ENCODE measurements around the gene RBM43. TPM values are rescaled to one million over a fixed set of nuclear protein-coding genes. Genes with fewer than 3 reads are reported as not detected.

Gene RBM43
- polyA plus RNA-seq, 1 donor (not counting 4 experiments of a cell fraction or from before 2014, with no cell fraction given) = 2.7 TPM

- Histone ChIP-seq H3K4me3 (ENCODE audit: control insufficient read depth in 2 of 3, extremely low read depth in 1 of 3, insufficient read depth in 2 of 3, low read depth in 1 of 3, low read length in 3 of 3) (no peak overlapping the region), H3K4me2 (ENCODE audit: control insufficient read depth, extremely low read depth, insufficient read depth, low read depth, low read length) (no peak overlapping the region), H3K36me3 (ENCODE audit: control insufficient read depth in 2 of 2, extremely low read depth in 1 of 2, insufficient read depth in 2 of 2, low read length in 2 of 2) (no peaks in the 10 kb centered on the region), H3K9me3 (ENCODE audit: control insufficient read depth, low read depth, low read length) (no peaks in the 10 kb centered on the region), H3K4me1 (ENCODE audit: control insufficient read depth, extremely low read depth, insufficient read depth, low read length) (no peaks in the 10 kb centered on the region), H3K9me1 (ENCODE audit: control insufficient read depth, extremely low read depth, insufficient read depth, low read length) (no peaks in the 10 kb centered on the region), H3K9ac (ENCODE audit: control insufficient read depth, extremely low read depth, insufficient read depth, low read length) (no peak overlapping the region), H3K27me3 (ENCODE audit: control insufficient read depth, extremely low read depth, insufficient read depth, low read length) (no peaks in the 10 kb centered on the region), H3K27ac (ENCODE audit: control insufficient read depth, insufficient read depth, low read length) (no peak overlapping the region), H4K20me1 (ENCODE audit: control insufficient read depth, extremely low read depth, insufficient read depth, low read length) (no peaks in the 10 kb centered on the region), H2AFZ (ENCODE audit: control insufficient read depth, low read length) (no peak overlapping the region), H3K79me2 (ENCODE audit: control insufficient read depth, insufficient read depth, low read length) (no peaks in the 10 kb centered on the region)
- FAIRE-seq = no peak
- no peak for DNase-seq (ENCODE audit: low read depth, low spot score)
- no peak for TF ChIP-seq EZH2 (IDR thresholded peaks at IDR 0.05; ENCODE audit: low read length)
- no peak for TF ChIP-seq CTCF (optimal IDR thresholded peaks at IDR 0.05 in 1 of 3, IDR thresholded peaks at IDR 0.05 in 1 of 3, conservative IDR thresholded peaks at IDR 0.05 in 1 of 3; ENCODE audit: extremely low read depth in 1 of 3, insufficient read depth in 2 of 3, low read length in 3 of 3)
- dilution Hi-C loops (cut with MboI; ENCODE audit: extremely low pct_ligation_motif_present, low sequenced_read_pairs) = no loop called here
Observed at GRCh38 chr2:151228847-151229512, 32.7 kb downstream of the RBM43 start.

GRCh38 chr2:151217343-151217742 is 44.3 kb downstream of the RBM43 start:
- no peaks in the 10 kb centered on the region for H3K36me3 ChIP-seq (ENCODE audit: control insufficient read depth in 2 of 2, extremely low read depth in 1 of 2, insufficient read depth in 2 of 2, low read length in 2 of 2)
- no peak overlapping the region for H2AFZ ChIP-seq (ENCODE audit: control insufficient read depth, low read length)
- H3K4me1 ChIP-seq (ENCODE audit: control insufficient read depth, extremely low read depth, insufficient read depth, low read length) = no peaks in the 10 kb centered on the region
- H3K9me3 ChIP-seq (ENCODE audit: control insufficient read depth, low read depth, low read length) = no peaks in the 10 kb centered on the region
- H3K9me1 ChIP-seq (ENCODE audit: control insufficient read depth, extremely low read depth, insufficient read depth, low read length) = no peaks in the 10 kb centered on the region
- H3K4me2 ChIP-seq (ENCODE audit: control insufficient read depth, extremely low read depth, insufficient read depth, low read depth, low read length) = no peak overlapping the region
- no peak overlapping the region for H3K9ac ChIP-seq (ENCODE audit: control insufficient read depth, extremely low read depth, insufficient read depth, low read length)
- H3K4me3 ChIP-seq (ENCODE audit: control insufficient read depth in 2 of 3, extremely low read depth in 1 of 3, insufficient read depth in 2 of 3, low read depth in 1 of 3, low read length in 3 of 3) = no peak overlapping the region
- DNase-seq (ENCODE audit: low read depth, low spot score) = no peak
- dilution Hi-C loops (cut with MboI; ENCODE audit: extremely low pct_ligation_motif_present, low sequenced_read_pairs) = no loop called here
- H3K27me3 ChIP-seq (ENCODE audit: control insufficient read depth, extremely low read depth, insufficient read depth, low read length) = no peaks in the 10 kb centered on the region
- no peak overlapping the region for H3K27ac ChIP-seq (ENCODE audit: control insufficient read depth, insufficient read depth, low read length)
- no peaks in the 10 kb centered on the region for H3K79me2 ChIP-seq (ENCODE audit: control insufficient read depth, insufficient read depth, low read length)
- no peaks in the 10 kb centered on the region for H4K20me1 ChIP-seq (ENCODE audit: control insufficient read depth, extremely low read depth, insufficient read depth, low read length)
- no peak for FAIRE-seq
- no peak for TF ChIP-seq EZH2 (IDR thresholded peaks at IDR 0.05; ENCODE audit: low read length)
- no peak for TF ChIP-seq CTCF (optimal IDR thresholded peaks at IDR 0.05 in 1 of 3, IDR thresholded peaks at IDR 0.05 in 1 of 3, conservative IDR thresholded peaks at IDR 0.05 in 1 of 3; ENCODE audit: extremely low read depth in 1 of 3, insufficient read depth in 2 of 3, low read length in 3 of 3)
